ENCODE results near the gene CPNE6.

CPNE6 gene

GRCh38 chr14:24084440-24084839, 13.1 kb downstream of the CPNE6 start:
- in situ Hi-C loops (cut with HindIII; ENCODE audit: low sequenced_read_pairs) = no loop called here

DNA sequence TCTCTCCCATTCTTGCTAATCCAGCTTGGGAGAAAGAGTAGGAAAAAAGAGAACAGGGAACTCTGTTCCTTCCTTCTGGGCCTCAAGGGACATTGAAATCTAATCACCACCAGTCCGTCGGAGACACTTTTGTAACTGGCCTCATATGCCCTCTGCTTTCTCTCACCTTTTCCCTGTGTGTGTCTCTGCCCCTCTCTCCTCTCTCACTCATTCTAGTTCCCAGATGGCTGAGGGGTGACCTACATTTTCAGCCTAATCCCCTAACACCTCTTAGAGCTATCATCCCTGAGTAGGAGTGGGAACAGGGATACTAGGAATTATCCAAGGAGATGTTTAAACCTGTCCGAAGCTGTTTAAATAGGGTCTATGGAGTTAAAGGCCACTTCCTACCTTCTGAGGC, 13.9 kb downstream of the CPNE6 start:
- in situ Hi-C loops (cut with HindIII; ENCODE audit: low sequenced_read_pairs) = no loop called here

DNA sequence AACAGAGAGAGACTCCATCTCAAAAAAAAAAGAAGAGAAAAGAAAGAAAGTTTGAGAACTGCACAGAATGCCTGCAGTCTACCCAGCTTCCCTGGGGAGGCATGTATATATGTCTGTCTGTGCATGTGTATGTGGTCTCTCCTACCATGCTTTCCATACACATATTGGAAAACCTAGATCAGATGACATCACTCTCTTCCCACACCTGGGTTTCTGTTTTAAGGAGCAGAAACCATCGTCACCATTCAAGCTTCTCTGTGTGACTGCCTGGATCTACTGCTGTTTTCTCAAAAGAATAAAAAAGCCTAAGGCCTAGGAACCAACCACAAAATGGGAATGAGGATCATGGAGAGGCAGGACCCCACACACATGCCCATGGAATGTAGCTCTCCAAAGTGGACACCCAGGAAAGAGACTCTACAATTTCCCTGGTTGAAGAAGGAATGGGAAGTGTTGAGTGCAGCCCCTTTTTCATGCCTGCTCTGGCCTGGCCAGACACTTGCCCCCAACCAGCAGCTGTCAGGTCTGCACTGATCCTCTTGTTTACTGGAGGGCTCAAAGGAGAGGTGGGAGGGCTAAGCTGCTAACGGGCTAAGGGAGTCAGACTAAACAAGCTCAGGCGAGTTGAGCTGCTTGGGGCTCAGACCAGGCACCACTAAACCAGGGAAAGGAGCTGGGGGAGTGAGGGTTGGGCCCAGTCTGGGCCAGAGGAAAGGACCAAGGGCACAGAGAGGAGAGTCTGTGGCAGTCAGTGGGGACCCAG, 15.0 kb downstream of the CPNE6 start:
- in situ Hi-C loops (cut with HindIII; ENCODE audit: low sequenced_read_pairs) = no loop called here

DNA sequence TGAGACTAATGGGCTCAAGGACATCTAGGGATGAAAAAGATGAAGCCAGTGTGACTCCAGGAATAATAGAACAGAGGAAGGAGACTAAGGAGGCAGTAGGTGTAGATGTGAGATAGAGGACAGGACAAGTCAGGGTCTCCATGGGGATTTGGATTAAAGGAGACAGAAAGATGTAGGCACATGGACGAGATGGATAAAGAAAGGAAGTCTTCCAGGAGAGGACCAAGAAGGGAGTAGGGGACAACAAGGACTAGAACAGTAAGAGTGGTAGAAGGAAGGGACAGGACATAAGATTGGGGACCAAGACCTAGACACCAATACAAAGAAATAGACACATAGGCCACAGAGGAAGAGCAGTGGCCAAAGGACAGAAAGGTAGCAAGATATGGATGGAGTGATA, 15.6 kb downstream of the CPNE6 start:
- in situ Hi-C loops (cut with HindIII; ENCODE audit: low sequenced_read_pairs) = no loop called here

DNA sequence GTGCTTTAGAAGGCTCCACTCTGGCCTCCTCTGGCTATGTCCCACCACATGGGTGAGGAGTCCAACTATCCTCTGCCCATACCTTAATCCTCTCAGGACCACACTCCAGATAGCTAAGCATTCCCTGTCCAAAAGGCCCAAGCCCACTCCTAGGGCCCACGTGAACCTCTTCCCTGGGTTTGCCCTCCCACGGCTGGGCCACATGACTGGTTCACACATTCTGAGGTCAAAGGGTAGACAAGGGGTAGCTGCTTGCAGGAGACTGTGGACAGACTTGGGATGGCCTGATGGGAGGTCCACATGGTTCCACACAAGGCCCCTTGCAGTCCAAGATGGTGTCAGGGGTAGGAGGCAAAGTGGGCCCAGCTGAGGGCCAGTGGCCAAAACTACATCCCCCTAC, 16.7 kb downstream of the CPNE6 start:
- in situ Hi-C loops (cut with HindIII; ENCODE audit: low sequenced_read_pairs) = no loop called here

- in situ Hi-C loops (cut with HindIII; ENCODE audit: low sequenced_read_pairs) = no loop called here
Measured at GRCh38 chr14:24089890-24090289, 18.5 kb downstream of the CPNE6 start.

DNA sequence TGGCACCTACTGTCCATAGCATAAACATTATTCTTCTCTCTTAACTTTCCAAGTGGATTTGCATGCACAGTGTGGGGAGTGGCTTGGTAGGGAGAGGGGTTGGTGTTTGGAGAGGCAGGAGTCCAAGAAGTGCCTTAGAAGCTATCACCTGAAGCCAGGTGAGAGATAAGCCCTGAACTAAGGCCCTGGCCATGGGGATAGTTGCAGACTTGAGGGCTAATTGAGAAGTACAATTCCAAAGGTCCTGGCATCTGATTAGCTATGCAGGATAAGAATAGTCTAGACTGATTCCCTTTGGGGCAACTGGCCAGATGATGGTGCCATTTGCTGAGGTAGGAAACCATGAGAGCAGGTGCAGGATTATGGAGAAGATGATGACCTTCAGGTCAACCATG, 20.7 kb downstream of the CPNE6 start:
- in situ Hi-C loops (cut with HindIII; ENCODE audit: low sequenced_read_pairs) = no loop called here

DNA sequence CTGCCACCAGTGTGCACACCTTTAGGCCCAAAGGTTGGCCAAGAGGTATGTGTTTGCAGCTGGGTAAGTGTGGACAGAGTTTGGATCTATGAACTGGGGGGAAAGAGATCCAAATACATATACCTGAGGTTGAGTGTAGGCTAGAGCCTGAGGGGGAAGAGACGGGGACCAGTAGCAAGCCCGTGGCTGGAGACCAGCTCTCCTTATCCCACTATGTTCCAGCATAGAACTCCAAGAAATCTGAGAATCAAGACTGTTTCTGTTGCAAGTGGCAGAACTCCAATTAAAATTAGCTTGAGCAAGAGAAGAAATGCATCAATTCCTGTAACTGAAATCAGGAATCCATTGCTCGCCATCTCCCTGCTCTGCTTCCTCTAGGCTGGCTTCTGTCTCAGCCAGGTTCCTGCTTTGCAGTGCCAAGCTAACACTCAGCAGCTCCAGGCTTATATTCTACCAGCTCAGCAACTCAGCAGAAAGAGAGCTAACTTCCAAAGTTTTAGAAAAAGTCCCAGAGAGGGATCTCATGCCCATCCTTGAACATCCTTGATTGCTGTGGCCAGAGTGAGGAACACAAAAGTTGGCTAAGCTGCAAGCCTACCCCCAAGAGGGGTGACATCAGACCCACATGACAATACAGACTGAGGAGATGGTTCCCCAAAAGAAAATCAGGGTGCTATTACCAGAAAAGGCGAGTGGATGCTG, 21.3 kb downstream of the CPNE6 start:
- in situ Hi-C loops (cut with HindIII; ENCODE audit: low sequenced_read_pairs) = no loop called here

GRCh38 chr14:24093207-24093900, 22.0 kb downstream of the CPNE6 start:
- in situ Hi-C loops (cut with HindIII; ENCODE audit: low sequenced_read_pairs) = no loop called here

GRCh38 chr14:24093901-24094840, 22.8 kb downstream of the CPNE6 start, which contains the start of gene PCK2:
Gene PCK2 (plus strand): TSS chr14:24094311. CDS start chr14:24094406, 95 bp downstream.
- in situ Hi-C loops (cut with HindIII; ENCODE audit: low sequenced_read_pairs) = no loop called here

DNA sequence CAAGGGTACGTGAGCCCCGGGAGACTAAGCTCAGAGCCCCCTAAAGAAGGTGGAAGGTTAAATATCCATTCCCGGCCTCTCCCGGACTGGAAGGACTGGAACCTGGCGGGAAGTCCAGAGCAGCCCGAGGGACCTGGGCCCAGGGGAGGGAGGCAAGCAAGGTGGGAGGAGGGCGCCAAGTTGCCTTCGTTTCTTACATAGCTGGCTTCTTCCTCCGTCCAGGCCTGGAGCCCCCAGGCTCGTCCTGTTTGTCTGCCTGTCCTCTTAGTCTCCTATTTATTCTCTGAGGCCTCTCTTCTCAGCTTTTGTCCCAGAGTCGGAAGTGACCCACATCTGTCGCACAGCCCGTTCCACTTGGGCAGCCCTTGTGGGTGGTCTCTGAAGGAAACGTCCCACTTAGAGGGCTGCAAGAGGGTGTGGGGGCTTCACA, 23.5 kb downstream of the CPNE6 start:
- in situ Hi-C loops (cut with HindIII; ENCODE audit: low sequenced_read_pairs) = no loop called here

DNA sequence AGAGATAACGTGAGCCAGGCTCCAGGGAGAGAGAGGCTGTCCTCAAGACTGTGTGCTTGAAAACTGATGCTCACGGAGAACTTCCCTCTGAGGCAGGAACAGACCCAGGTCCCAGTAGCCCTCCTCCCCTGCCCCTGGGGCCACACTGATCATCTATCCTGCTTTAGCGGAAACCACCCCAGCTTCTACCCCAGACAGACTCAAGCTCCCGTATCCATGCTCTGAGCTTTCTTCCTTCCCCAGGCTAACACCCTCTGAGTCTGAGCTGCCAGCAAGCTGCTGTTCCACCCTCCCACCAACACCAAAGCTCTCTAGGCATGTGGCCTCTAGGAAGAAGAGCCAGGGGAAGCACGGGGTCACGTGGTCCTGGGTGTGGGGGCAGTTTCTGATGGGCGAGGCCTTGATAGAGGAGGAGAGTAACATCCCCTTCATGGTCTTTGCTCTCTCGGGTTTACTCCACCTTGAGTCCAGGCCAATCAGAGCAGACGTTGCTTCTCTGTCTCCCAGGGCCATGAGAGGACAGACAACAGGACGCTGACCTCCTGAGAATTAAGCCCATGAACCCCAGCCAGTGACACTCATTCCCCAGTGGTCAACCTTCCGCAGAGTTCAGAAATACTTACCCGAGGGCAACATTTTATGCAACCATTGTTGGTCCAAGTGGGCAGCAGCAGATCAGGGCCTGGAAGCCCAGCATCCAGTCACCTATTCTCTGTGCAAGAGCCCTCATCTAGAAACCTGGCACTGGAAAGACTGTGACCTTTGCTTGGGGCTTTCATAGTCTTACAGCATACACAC, 24.1 kb downstream of the CPNE6 start:
- in situ Hi-C loops (cut with HindIII; ENCODE audit: low sequenced_read_pairs) = no loop called here

DNA sequence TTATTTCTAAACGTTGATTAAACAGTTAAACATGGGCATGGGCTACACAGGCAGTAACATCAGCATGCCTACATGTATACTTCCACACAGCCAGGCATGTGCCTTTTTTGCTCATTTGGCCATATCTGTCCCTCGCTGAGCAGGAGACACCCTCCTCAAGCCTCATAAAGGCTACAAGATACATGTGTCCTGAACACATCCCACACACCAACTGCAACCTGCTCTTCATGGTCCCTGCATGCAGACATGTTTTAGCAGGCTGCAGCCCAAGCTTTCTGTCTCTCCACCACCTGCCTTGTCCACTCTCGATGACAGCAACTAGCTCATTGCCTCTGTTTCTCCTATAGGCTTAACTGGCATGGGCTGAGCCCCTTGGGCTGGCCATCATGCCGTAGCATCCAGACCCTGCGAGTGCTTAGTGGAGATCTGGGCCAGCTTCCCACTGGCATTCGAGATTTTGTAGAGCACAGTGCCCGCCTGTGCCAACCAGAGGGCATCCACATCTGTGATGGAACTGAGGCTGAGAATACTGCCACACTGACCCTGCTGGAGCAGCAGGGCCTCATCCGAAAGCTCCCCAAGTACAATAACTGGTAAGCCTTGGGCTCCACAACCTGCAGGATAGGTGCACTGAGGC, 25.3 kb downstream of the CPNE6 start:
- in situ Hi-C loops (cut with HindIII; ENCODE audit: low sequenced_read_pairs) = no loop called here

DNA sequence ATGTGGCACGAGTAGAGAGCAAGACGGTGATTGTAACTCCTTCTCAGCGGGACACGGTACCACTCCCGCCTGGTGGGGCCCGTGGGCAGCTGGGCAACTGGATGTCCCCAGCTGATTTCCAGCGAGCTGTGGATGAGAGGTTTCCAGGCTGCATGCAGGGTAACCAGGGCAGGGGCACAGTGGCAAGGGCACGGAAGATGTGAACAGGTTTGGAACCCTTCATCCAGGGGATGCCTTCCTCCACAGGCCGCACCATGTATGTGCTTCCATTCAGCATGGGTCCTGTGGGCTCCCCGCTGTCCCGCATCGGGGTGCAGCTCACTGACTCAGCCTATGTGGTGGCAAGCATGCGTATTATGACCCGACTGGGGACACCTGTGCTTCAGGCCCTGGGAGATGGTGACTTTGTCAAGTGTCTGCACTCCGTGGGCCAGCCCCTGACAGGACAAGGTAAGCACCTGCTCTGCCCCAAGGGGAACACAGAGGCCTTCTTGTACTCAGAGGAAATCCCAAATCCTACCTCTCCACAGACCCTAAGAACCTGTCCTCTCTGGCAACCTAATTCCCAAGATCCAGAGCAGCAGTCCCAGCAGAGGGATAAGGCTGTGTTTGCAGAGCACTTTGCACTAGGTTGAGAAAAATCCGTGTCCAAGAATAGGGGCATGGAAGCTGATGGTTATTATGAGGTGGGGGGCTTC, 27.0 kb downstream of the CPNE6 start:
- in situ Hi-C loops (cut with HindIII; ENCODE audit: low sequenced_read_pairs) = no loop called here

GRCh38 chr14:24098927-24099813, 27.8 kb downstream of the CPNE6 start:
- in situ Hi-C loops (cut with HindIII; ENCODE audit: low sequenced_read_pairs) = no loop called here

DNA sequence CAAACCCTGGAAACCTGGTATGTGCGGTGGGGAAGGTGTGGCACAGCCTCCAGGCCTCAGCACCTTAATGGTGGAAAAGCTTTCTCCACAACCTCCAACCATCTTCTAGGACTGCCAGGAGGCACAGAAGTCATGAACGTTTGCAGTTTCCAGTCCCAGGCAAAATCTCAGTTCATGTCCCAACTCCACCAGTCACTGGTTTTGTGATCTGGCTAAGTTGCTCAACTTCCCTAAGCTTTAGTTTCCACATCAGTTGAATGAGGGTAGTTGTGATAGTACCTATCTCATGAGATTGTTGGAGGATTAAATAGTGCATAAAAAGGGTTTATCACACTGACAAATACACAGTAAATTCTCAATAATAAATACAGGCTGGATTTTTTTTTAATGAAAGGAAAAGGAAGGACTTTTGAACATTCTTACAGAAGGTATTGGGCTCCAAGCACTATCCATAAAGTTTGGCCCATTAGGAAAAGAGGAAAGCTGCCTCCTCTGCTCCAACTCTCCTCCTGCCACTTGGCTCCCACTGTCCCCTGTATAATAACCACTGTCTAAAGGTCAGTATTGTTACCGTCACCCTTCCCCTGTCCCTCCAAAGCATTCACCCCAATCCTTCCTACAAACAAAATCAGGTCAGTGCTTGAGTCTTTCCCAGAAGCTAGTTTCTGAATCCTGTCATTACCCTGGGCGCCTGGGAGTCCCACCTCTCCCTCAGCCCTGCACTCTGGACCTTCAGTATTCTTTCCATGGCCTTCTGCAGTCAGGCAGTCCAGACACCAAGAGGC, 29.0 kb downstream of the CPNE6 start:
- in situ Hi-C loops (cut with HindIII; ENCODE audit: low sequenced_read_pairs) = no loop called here

DNA sequence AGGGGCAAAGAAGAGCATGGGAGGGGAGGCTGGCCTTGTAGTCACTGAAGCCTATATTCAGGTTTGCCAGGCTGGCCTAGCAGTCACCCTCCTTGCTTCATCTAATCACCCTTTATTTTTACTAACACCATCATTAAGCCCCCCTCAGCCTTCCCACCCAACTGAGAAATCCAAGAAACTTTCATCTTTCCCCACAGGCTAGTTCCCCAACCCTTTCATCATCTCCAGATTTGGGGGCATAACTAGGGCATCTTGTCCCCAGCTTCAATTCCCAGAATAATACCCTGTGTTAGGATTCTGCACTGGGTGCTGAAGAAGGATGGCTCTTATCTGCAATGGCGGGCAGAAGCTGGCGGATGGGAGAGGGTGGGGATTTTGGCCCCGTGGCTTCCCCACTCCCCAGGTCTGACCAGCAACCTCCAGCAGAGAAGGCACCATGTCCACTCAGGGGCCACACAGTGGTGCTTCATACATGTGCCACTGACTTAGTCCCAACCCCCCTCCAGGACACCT, 29.7 kb downstream of the CPNE6 start:
- in situ Hi-C loops (cut with HindIII; ENCODE audit: low sequenced_read_pairs) = no loop called here

Data from DLD1 (cell line).